Heart left ventricle (tissue), 16 donors: ENCODE measurements around the gene KMT2B. TPM values are rescaled to one million over a fixed set of nuclear protein-coding genes. Genes with fewer than 3 reads are reported as not detected.

Source experiments
- ATAC-seq, 4 donors: fragments of 200-7000 bp; cut with Tn5 transposase; one replicate each; pipeline ENCODE4 v1.9.1; 2020 to 2022; ENCODE audit warnings: moderate library complexity in 4 of 4, mild to moderate bottlenecking in 3 of 4, moderate number of reproducible peaks in 1 of 4
- DNase-seq, 5 donors: peaks; one replicate each; pipeline ENCODE4 v3.0.0-alpha.2; 2020
- H3K27ac ChIP-seq, 12 donors: fragments of 200-600 bp; sonication (generic) in 4 of 12; one replicate each; pipeline versions ENCODE4 v1.5.0 to v1.8.0; 2016 to 2022; ENCODE audit warnings: mild to moderate bottlenecking in 2 of 12
- H3K27me3 ChIP-seq, 9 donors: fragments of 200-600 bp; sonication (generic) in 2 of 9; one replicate each; pipeline versions ENCODE4 v1.5.1 to v1.8.0; 2016 to 2022; ENCODE audit warnings: mild to moderate bottlenecking in 3 of 9
- H3K36me3 ChIP-seq, 9 donors: fragments of 200-600 bp; sonication (generic) in 2 of 9; one replicate each; pipeline versions ENCODE4 v1.5.0 to v1.8.0; 2018 to 2022; ENCODE audit warnings: mild to moderate bottlenecking in 2 of 9
- H3K4me1 ChIP-seq, 12 donors: fragments of 200-600 bp; sonication (generic) in 4 of 12; one replicate each; pipeline versions ENCODE4 v1.5.0 to v1.8.0; 2016 to 2022; ENCODE audit warnings: mild to moderate bottlenecking in 3 of 12
- H3K4me3 ChIP-seq, 12 donors: fragments of 200-600 bp; sonication (generic) in 4 of 12; one replicate each; pipeline versions ENCODE4 v1.5.0 to v1.8.0; 2017 to 2022; ENCODE audit warnings: mild to moderate bottlenecking in 9 of 12, moderate library complexity in 4 of 12
- H3K9me3 ChIP-seq, 12 donors: fragments of 200-600 bp; sonication (generic) in 4 of 12; one replicate each; pipeline versions ENCODE4 v1.5.0 to v1.8.0; 2016 to 2022; ENCODE audit warnings: mild to moderate bottlenecking in 1 of 12
- CTCF ChIP-seq, 12 donors: fragments of 200-600 bp; sonication (generic) in 4 of 12; IDR thresholded peaks; one replicate each; pipeline versions ENCODE4 v1.5.0 to v1.8.0; 2018 to 2022; ENCODE audit warnings: antibody characterized with exemption in 12 of 12, mild to moderate bottlenecking in 5 of 12
- POLR2A ChIP-seq, 2 donors: fragments of 450-650 bp; IDR thresholded peaks; one replicate each; pipeline ENCODE4 v1.6.1; 2017; ENCODE audit warnings: antibody characterized with exemption in 2 of 2, mild to moderate bottlenecking in 2 of 2, moderate library complexity in 2 of 2
- WGBS, 4 donors: extraction: QIAGEN DNeasy Blood & Tissue Kit in 2 of 4; methylation state at CpG; one replicate each; pipeline versions ENCODE4 v1.1.5 to v1.1.7; 2013 to 2018; 5-methylcytosine and 5-hydroxymethylcytosine counted together
- intact Hi-C, 10 donors: fragments of 100-400 bp; cut with DNase I; formaldehyde crosslinking; loops; one replicate each; pipeline versions ENCODE4 v1.11.1 to v1.14.2; 2022
- polyA plus RNA-seq, 2 donors: library from polyadenylated mRNA; stranded (reverse); fragments of 200-250 nt; gene quantifications; one replicate each; pipeline ENCODE4 v1.2.3, GENCODE V29; 2013
- total RNA-seq, 9 donors: library from RNA; depleted of rRNA in 2 of 9; stranded (reverse); fragments of >200 nt in 2 of 9; fragmentation: NEBNext Ultra II Directional in 3 of 9; extraction: Animal tissue kit (Norgen Biotek cat#: 25700) in 3 of 9; gene quantifications; one replicate each; pipeline versions ENCODE4 v1.1.0 to v1.2.4, GENCODE V29; 2016 to 2023
- donor health status: ischemic (EF 13 %, LVEDD 7.1; RV severe dilation, severe dysfunction).
- donor health status: healthy with polysubstance abuse.
- donor health status: DM: no; HTN: yes; CAD: no.
- donor health status: DM: no; HTN: no; CAD: no.
- donor health status: ischemic (EF 25% LVEDD 6.9; RV normal size, moderate dysfunction).
- donor health status: ischemic (EF 25% LVEDD 5.7; RV mildly dilated, moderate dysfunction).
- donor health status: healthy.
- donor health status: DM: yes; HTN: yes; CAD: no.
- donor health status: ischemic (EF 35%, LVEDD 5.7; RV mildly dilated, moderate dysfunction).
- donor health status: nonischemic (EF 11% LVEDD 7.7; RV severe dilation, severe dysfunction).
- donor health status: DM: yes; HTN: yes; CAD: no.
- donor health status: PGD.
- donor health status: ischemic (EF 29% LVEDD 5.4; RV normal size, mild dysfunction).
- donor health status: nonischemic (EF 23%, LVEDD 6.1; RV moderate dilation, normal function).

Gene KMT2B
- total and polyA plus RNA-seq, 11 donors: 11.3 to 24.5 (median 15.7) TPM

- H3K27ac ChIP-seq: no peak overlapping the region
- DNase-seq (no peak), ATAC-seq (no peak)
- intact Hi-C loops: loop anchor here in 1 of 10 donors (10.0 kb wide), 1 partner anchor 91 kb away; no protein-coding TSS in a partner anchor
- TF ChIP-seq POLR2A (IDR thresholded peaks at IDR 0.05) (no peak), CTCF (IDR thresholded peaks at IDR 0.05) (no peak)
- H3K27me3 ChIP-seq: no peaks in the 10 kb centered on the region
- no peaks in the 10 kb centered on the region for H3K9me3 ChIP-seq
- no peak overlapping the region for H3K4me3 ChIP-seq
- H3K4me1 ChIP-seq: no peaks in the 10 kb centered on the region
- 83 to 93% (median 86%) methylated on average over 26 to 28 of the region's 28 CpGs for WGBS, 4 donors
- peaks cover 0 to 40% (median 12%) of the 10 kb centered on the region in 9 donors for H3K36me3 ChIP-seq
Measured at GRCh38 chr19:35783469-35784434, 65.9 kb downstream of the KMT2B start.

- Histone ChIP-seq H3K4me1 (no peaks in the 10 kb centered on the region), H3K9me3 (no peaks in the 10 kb centered on the region), H3K27ac (no peak overlapping the region), H3K4me3 (no peak overlapping the region), H3K36me3 (peaks cover 0 to 39% (median 12%) of the 10 kb centered on the region in 9 donors), H3K27me3 (no peaks in the 10 kb centered on the region)
- WGBS, 4 donors: 84 to 89% (median 86%) methylated on average over 22 to 45 of the region's 45 CpGs
- intact Hi-C loops: loop anchor here in 1 of 10 donors (10.0 kb wide), 1 partner anchor 90 kb away; no protein-coding TSS in a partner anchor
- TF ChIP-seq POLR2A (IDR thresholded peaks at IDR 0.05) (no peak), CTCF (IDR thresholded peaks at IDR 0.05) (no peak)
- ATAC-seq (no peak), DNase-seq (no peak)
Measured at GRCh38 chr19:35784503-35785338, 66.9 kb downstream of the KMT2B start.

GRCh38 chr19:35785339-35785627 lies 67.5 kb downstream of the KMT2B start:
- Histone ChIP-seq H3K4me1 (no peaks in the 10 kb centered on the region), H3K27me3 (no peaks in the 10 kb centered on the region), H3K27ac (no peak overlapping the region), H3K36me3 (peaks cover 0 to 34% (median 12%) of the 10 kb centered on the region in 9 donors), H3K9me3 (no peaks in the 10 kb centered on the region), H3K4me3 (no peak overlapping the region)
- intact Hi-C loops: loop anchor here in 1 of 10 donors (10.0 kb wide), 1 partner anchor 90 kb away; no protein-coding TSS in a partner anchor
- 87 to 100% (median 90%) methylated on average over 2 to 10 of the region's 10 CpGs for WGBS, 4 donors
- no peak for DNase-seq
- no peak for TF ChIP-seq CTCF (IDR thresholded peaks at IDR 0.05)
- TF ChIP-seq POLR2A (IDR thresholded peaks at IDR 0.05): no peak
- ATAC-seq: no peak
